ENCODE data around the gene ANKRD13B. TPM values are rescaled to one million over a fixed set of nuclear protein-coding genes. Genes with fewer than 3 reads are reported as not detected.

ANKRD13B gene
- total and polyA plus RNA-seq, 2 of the 13 experiments (the other 11 are each of a cell fraction or from before 2014, with no cell fraction given), result 1.7 to 1.8 TPM

- peak; percentile 20; the same call in 1 of the 2 replicates for TF ChIP-seq RXRA (CRISPR knock-in tag; IDR thresholded peaks at IDR 0.05)
- TF ChIP-seq ARID5B (CRISPR knock-in tag; IDR thresholded peaks at IDR 0.05), result peak; percentile 77
- no peak for TF ChIP-seq HIVEP1 (CRISPR knock-in tag; IDR thresholded peaks at IDR 0.05)
- TF ChIP-seq GATAD1 (CRISPR knock-in tag; IDR thresholded peaks at IDR 0.05), result no peak
- peak; percentile 57; the same call in 1 of the 2 replicates for TF ChIP-seq SALL1 (CRISPR knock-in tag; IDR thresholded peaks at IDR 0.05)
- TF ChIP-seq ELF3 (CRISPR knock-in tag; IDR thresholded peaks at IDR 0.05), result 0 out of 2 replicates have a peak, but pooled peaks have one; percentile 28
- peak; percentile 82 for TF ChIP-seq TEAD3 (CRISPR knock-in tag; optimal IDR thresholded peaks at IDR 0.05; ENCODE audit: borderline replicate concordance)
- TF ChIP-seq TARDBP (CRISPR knock-in tag; IDR thresholded peaks at IDR 0.05), result peak; percentile 25; the same call in 1 of the 2 replicates
- peak; percentile 70; the same call in 1 of the 2 replicates for TF ChIP-seq ARNTL (CRISPR knock-in tag; IDR thresholded peaks at IDR 0.05)
- TF ChIP-seq, protein P1, sequence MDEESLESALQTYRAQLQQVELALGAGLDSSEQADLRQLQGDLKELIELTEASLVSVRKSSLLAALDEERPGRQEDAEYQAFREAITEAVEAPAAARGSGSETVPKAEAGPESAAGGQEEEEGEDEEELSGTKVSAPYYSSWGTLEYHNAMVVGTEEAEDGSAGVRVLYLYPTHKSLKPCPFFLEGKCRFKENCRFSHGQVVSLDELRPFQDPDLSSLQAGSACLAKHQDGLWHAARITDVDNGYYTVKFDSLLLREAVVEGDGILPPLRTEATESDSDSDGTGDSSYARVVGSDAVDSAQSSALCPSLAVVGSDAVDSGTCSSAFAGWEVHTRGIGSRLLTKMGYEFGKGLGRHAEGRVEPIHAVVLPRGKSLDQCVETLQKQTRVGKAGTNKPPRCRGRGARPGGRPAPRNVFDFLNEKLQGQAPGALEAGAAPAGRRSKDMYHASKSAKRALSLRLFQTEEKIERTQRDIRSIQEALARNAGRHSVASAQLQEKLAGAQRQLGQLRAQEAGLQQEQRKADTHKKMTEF (CRISPR knock-in tag; IDR thresholded peaks at IDR 0.05), result peak; percentile 68
- peak; percentile 30; the same call in 1 of the 2 replicates for TF ChIP-seq YEATS2 (CRISPR knock-in tag; IDR thresholded peaks at IDR 0.05; ENCODE audit: borderline replicate concordance)
- peak; percentile 71; the same call in 1 of the 2 replicates for TF ChIP-seq DRAP1 (CRISPR knock-in tag; IDR thresholded peaks at IDR 0.05)
- TF ChIP-seq, protein P2, sequence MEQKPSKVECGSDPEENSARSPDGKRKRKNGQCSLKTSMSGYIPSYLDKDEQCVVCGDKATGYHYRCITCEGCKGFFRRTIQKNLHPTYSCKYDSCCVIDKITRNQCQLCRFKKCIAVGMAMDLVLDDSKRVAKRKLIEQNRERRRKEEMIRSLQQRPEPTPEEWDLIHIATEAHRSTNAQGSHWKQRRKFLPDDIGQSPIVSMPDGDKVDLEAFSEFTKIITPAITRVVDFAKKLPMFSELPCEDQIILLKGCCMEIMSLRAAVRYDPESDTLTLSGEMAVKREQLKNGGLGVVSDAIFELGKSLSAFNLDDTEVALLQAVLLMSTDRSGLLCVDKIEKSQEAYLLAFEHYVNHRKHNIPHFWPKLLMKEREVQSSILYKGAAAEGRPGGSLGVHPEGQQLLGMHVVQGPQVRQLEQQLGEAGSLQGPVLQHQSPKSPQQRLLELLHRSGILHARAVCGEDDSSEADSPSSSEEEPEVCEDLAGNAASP (CRISPR knock-in tag; IDR thresholded peaks at IDR 0.05; ENCODE audit: borderline replicate concordance), result peak; percentile 82; the same call in 1 of the 2 replicates
- TF ChIP-seq SIX1 (CRISPR knock-in tag; IDR thresholded peaks at IDR 0.05; ENCODE audit: borderline replicate concordance), result no peak; the same call in 1 of the 2 replicates
- no peak for TF ChIP-seq ZNF101 (CRISPR knock-in tag; IDR thresholded peaks at IDR 0.05; ENCODE audit: borderline replicate concordance, low read depth)
- peak; percentile 57; the same call in 1 of the 2 replicates for TF ChIP-seq THAP11 (CRISPR knock-in tag; IDR thresholded peaks at IDR 0.05)
- TF ChIP-seq MED1 (CRISPR knock-in tag; IDR thresholded peaks at IDR 0.05), result peak; percentile 58; the same call in 1 of the 2 replicates
- TF ChIP-seq HDAC1 (CRISPR knock-in tag; IDR thresholded peaks at IDR 0.05), result 0 out of 2 replicates have a peak, but pooled peaks have one; percentile 10
- TF ChIP-seq FOXA3 (CRISPR knock-in tag; IDR thresholded peaks at IDR 0.05), result peak; percentile 74
- TF ChIP-seq BCL6 (CRISPR knock-in tag; IDR thresholded peaks at IDR 0.05), result peak; percentile 69
- TF ChIP-seq ZFX (CRISPR knock-in tag; IDR thresholded peaks at IDR 0.05; ENCODE audit: low read depth), result peak; percentile 46; the same call in 1 of the 2 replicates
- TF ChIP-seq RARA (CRISPR knock-in tag; IDR thresholded peaks at IDR 0.05), result peak; percentile 29; the same call in 1 of the 2 replicates
- TF ChIP-seq, protein P3, sequence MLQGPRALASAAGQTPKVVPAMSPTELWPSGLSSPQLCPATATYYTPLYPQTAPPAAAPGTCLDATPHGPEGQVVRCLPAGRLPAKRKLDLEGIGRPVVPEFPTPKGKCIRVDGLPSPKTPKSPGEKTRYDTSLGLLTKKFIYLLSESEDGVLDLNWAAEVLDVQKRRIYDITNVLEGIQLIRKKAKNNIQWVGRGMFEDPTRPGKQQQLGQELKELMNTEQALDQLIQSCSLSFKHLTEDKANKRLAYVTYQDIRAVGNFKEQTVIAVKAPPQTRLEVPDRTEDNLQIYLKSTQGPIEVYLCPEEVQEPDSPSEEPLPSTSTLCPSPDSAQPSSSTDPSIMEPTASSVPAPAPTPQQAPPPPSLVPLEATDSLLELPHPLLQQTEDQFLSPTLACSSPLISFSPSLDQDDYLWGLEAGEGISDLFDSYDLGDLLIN (CRISPR knock-in tag; IDR thresholded peaks at IDR 0.05; ENCODE audit: borderline replicate concordance), result no peak
These were observed 37.1 kb upstream of the ANKRD13B start (continued) for GRCh38 chr17:29555840-29556239.

Data from HepG2 (cell line).